Pancreas (tissue), 10 donors: ENCODE measurements around the gene SKOR1. TPM values are rescaled to one million over a fixed set of nuclear protein-coding genes. Genes with fewer than 3 reads are reported as not detected.
A peak's percentile ranks its signal among the peaks of the same experiment; 100 is the strongest.

Experiments
- ATAC-seq, 4 donors: fragments of 200-7000 bp; cut with Tn5 transposase; one replicate each; pipeline versions ENCODE4 v1.8.0 to v1.9.1; 2020; ENCODE audit warnings: mild to moderate bottlenecking in 4 of 4, moderate library complexity in 4 of 4
- DNase-seq, 6 donors: peaks; one replicate each; pipeline ENCODE4 v3.0.0-alpha.2; 2020
- FAIRE-seq: peaks from 2 replicates; lab custom pipeline; 2012; peaks lifted over from hg19 to GRCh38; lab: Jason Lieb, UNC
- H3K27ac ChIP-seq, 4 donors: fragments of 200-600 bp; sonication (generic); 1 replicate in 3 of 4; 2 replicates in 1 of 4; pipeline versions ENCODE4 v1.5.0 to v1.8.0; 2020
- H3K27me3 ChIP-seq, 4 donors: fragments of 200-600 bp; one replicate each; pipeline ENCODE4 v1.8.0; 2021
- H3K36me3 ChIP-seq, 3 donors: fragments of 200-600 bp; sonication (generic) in 1 of 3; one replicate each; pipeline versions ENCODE4 v1.5.0 to v1.8.0; 2020 to 2021
- H3K4me1 ChIP-seq, 3 donors: fragments of 200-600 bp; one replicate each; pipeline ENCODE4 v1.8.0; 2021
- H3K4me3 ChIP-seq, 4 donors: fragments of 200-600 bp; sonication (generic) in 2 of 4; one replicate each; pipeline versions ENCODE4 v1.5.0 to v1.8.0; 2020 to 2021
- H3K9me3 ChIP-seq, 4 donors: fragments of 200-600 bp; one replicate each; pipeline ENCODE4 v1.8.0; 2021
- WGBS, 2 donors: extraction: QIAGEN DNeasy Blood & Tissue Kit; methylation state at CpG; one replicate each; pipeline ENCODE4 v1.1.7; 2013; 5-methylcytosine and 5-hydroxymethylcytosine counted together
- intact Hi-C, 3 donors: fragments of 100-400 bp; cut with DNase I; formaldehyde crosslinking; loops; one replicate each; pipeline versions ENCODE4 v1.11.1 to v1.14.2; 2022
- polyA plus RNA-seq, 2 donors: library from polyadenylated mRNA; stranded (reverse); fragments of 200-250 nt; gene quantifications; one replicate each; pipeline ENCODE4 v1.2.3, GENCODE V29; 2013
- total RNA-seq, 6 donors: library from RNA; stranded (reverse); fragmentation: NEBNext Ultra II Directional in 4 of 6; extraction: Animal tissue kit (Norgen Biotek cat#: 25700) in 4 of 6; gene quantifications; one replicate each; pipeline versions ENCODE4 v1.2.1 to v1.2.4, GENCODE V29; 2021 to 2023
- TF ChIP-seq, protein P1 (sequence below), 4 donors: fragments of 200-600 bp; sonication (generic) in 3 of 4; IDR thresholded peaks; one replicate each; pipeline versions ENCODE4 v1.5.0 to v1.8.0; 2021; ENCODE audit warnings: antibody characterized with exemption in 4 of 4
- donor health status: healthy with polysubstance abuse.
- donor health status: DM: no; HTN: no; CAD: no; lungs with moderate emphysema.
- donor health status: DM: no; HTN: no; CAD: no.
- donor health status: control.
- donor health status: control.
- donor health status: Bipolar disorder and iron deficiency.
- donor health status: DM: yes; HTN: yes; CAD: no.
- donor health status: DM: no; HTN: no; CAD: no.
- donor health status: DM: no; HTN: no; CAD: no.
- donor health status: DM: yes; HTN: yes; CAD: no.

The SKOR1 gene
- total and polyA plus RNA-seq, 8 donors, result 0.09 to 0.54 (median 0.36) TPM

- DNase-seq (peak in 2 of 6 donors; percentile 47 to 60), ATAC-seq (no peak), FAIRE-seq (no peak)
- Histone ChIP-seq H3K36me3 (no peaks in the 10 kb centered on the region), H3K4me1 (peaks cover 0 to 4% (median 4%) of the 10 kb centered on the region in 3 donors), H3K27ac (no peak overlapping the region), H3K27me3 (peaks cover 0 to 78% (median 24%) of the 10 kb centered on the region in 4 donors), H3K9me3 (no peaks in the 10 kb centered on the region), H3K4me3 (no peak overlapping the region)
- TF ChIP-seq, protein P1, sequence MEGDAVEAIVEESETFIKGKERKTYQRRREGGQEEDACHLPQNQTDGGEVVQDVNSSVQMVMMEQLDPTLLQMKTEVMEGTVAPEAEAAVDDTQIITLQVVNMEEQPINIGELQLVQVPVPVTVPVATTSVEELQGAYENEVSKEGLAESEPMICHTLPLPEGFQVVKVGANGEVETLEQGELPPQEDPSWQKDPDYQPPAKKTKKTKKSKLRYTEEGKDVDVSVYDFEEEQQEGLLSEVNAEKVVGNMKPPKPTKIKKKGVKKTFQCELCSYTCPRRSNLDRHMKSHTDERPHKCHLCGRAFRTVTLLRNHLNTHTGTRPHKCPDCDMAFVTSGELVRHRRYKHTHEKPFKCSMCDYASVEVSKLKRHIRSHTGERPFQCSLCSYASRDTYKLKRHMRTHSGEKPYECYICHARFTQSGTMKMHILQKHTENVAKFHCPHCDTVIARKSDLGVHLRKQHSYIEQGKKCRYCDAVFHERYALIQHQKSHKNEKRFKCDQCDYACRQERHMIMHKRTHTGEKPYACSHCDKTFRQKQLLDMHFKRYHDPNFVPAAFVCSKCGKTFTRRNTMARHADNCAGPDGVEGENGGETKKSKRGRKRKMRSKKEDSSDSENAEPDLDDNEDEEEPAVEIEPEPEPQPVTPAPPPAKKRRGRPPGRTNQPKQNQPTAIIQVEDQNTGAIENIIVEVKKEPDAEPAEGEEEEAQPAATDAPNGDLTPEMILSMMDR (IDR thresholded peaks at IDR 0.05), result no peak
- intact Hi-C loops, result no loop called here
- WGBS, 2 donors, result 8 to 10% methylated on average over 21 of the region's 21 CpGs
These were observed 926 bp upstream of the SKOR1 start for GRCh38 chr15:67824197-67824968.

GRCh38 chr15:67825881-67826716 is 790 bp downstream of the SKOR1 start:
- TF ChIP-seq, protein P1 (IDR thresholded peaks at IDR 0.05), result no peak
- no peaks in the 10 kb centered on the region for H3K9me3 ChIP-seq
- peaks cover 0 to 4% (median 4%) of the 10 kb centered on the region in 3 donors for H3K4me1 ChIP-seq
- FAIRE-seq (no peak), DNase-seq (peak in 2 of 6 donors; percentile 57 to 63), ATAC-seq (no peak)
- 12 to 13% methylated on average over 76 to 77 of the region's 77 CpGs for WGBS, 2 donors
- no peaks in the 10 kb centered on the region for H3K36me3 ChIP-seq
- H3K27ac ChIP-seq, result no peak overlapping the region
- peak overlapping the region in 2 of 4 donors; percentile 6 to 30 for H3K4me3 ChIP-seq
- intact Hi-C loops, result no loop called here
- H3K27me3 ChIP-seq, result peaks cover 0 to 72% (median 17%) of the 10 kb centered on the region in 4 donors

GRCh38 chr15:67826717-67827561 is 1.6 kb downstream of the SKOR1 start:
- TF ChIP-seq, protein P1 (IDR thresholded peaks at IDR 0.05), result no peak
- no peak for DNase-seq
- H3K27me3 ChIP-seq, result peaks cover 0 to 71% (median 17%) of the 10 kb centered on the region in 4 donors
- 6 to 7% methylated on average over 60 to 88 of the region's 88 CpGs for WGBS, 2 donors
- H3K9me3 ChIP-seq, result no peaks in the 10 kb centered on the region
- H3K36me3 ChIP-seq, result no peaks in the 10 kb centered on the region
- peak overlapping the region in 2 of 4 donors; percentile 2 to 14 for H3K4me3 ChIP-seq
- intact Hi-C loops, result no loop called here
- H3K27ac ChIP-seq, result no peak overlapping the region
- peak in 1 of 4 donors; percentile 42 for ATAC-seq
- FAIRE-seq, result no peak
- H3K4me1 ChIP-seq, result peaks cover 0 to 4% (median 4%) of the 10 kb centered on the region in 3 donors

GRCh38 chr15:67827562-67828277 is 2.4 kb downstream of the SKOR1 start:
- no peak for FAIRE-seq
- TF ChIP-seq, protein P1 (IDR thresholded peaks at IDR 0.05), result no peak
- intact Hi-C loops, result no loop called here

More at GRCh38 chr15:67827562-67828277, 2.4 kb downstream of the SKOR1 start:
- H3K27me3 ChIP-seq, result peaks cover 0 to 70% (median 17%) of the 10 kb centered on the region in 4 donors
- H3K9me3 ChIP-seq, result no peaks in the 10 kb centered on the region
- H3K36me3 ChIP-seq, result no peaks in the 10 kb centered on the region
- H3K27ac ChIP-seq, result no peak overlapping the region
- H3K4me3 ChIP-seq, result peak overlapping the region in 2 of 4 donors; percentile 2 to 14
- 7 to 10% methylated on average over 60 to 91 of the region's 91 CpGs for WGBS, 2 donors
- ATAC-seq, result no peak
- DNase-seq, result no peak
- H3K4me1 ChIP-seq, result peaks cover 0 to 4% (median 4%) of the 10 kb centered on the region in 3 donors
